K562 (cell line): ENCODE results near the gene SEMA3C. TPM values are rescaled to one million over a fixed set of nuclear protein-coding genes. Genes with fewer than 3 reads are reported as not detected.

Source experiments
- ATAC-seq: fragments of 200-7000 bp; cut with Tn5 transposase; 3 replicates; pipeline ENCODE4 v1.9.1; 2020; ENCODE audit warnings: moderate library complexity
- BruUV-seq: library from RNA; stranded (reverse); fragments of 400-500 nt; replicated peaks from 2 replicates; lab custom pipeline; 2021; lab: Mats Ljungman, UMichigan
- CTCF ChIA-PET: fragments of 300-600 bp; formaldehyde crosslinking; extraction: SDS; loops from one replicate; lab custom pipeline; 2021; ENCODE audit warnings: low intra/inter-chr PET ratio; lab: Yijun Ruan, JAX
- POLR2A ChIA-PET: fragments of 300-600, 350-650 bp; sonication (Branson Sonifier 250); formaldehyde crosslinking; extraction: SDS; loops from one replicate; lab custom pipeline; 2021; ENCODE audit warnings: antibody characterized with exemption, inconsistent platforms; lab: Yijun Ruan, JAX
- DNase-seq, 4 experiments: peaks; one replicate each; pipeline versions ENCODE4 v3.0.0 to v3.0.0-alpha.2; 2011 to 2018; ENCODE audit warnings: low spot score in 3 of 4, mixed read lengths in 3 of 4; ENCODE audit errors: extremely low read depth in 1 of 4
- FAIRE-seq: peaks from 2 replicates; lab custom pipeline; 2011; peaks lifted over from hg19 to GRCh38; lab: Jason Lieb, UNC
- H2AFZ ChIP-seq: 2 replicates; pipeline ENCODE4 v1.6.0; 2011; ENCODE audit warnings: low read depth, low read length, control low read depth, inconsistent platforms
- H3K27ac ChIP-seq: fragments of 200-600 bp; 3 replicates; pipeline ENCODE4 v1.8.0; 2011; ENCODE audit warnings: low read depth, mild to moderate bottlenecking, control low read depth, inconsistent platforms, low read length, moderate library complexity, mixed read lengths; ENCODE audit errors: extremely low read depth
- H3K27me3 ChIP-seq, 2 experiments: fragments of 300-600 bp in 1 of 2; 2 replicates in 1 of 2; 3 replicates in 1 of 2; pipeline versions ENCODE4 v1.6.0 to v1.8.0; 2011; ENCODE audit warnings: inconsistent platforms in 2 of 2, low read length in 2 of 2, mild to moderate bottlenecking in 1 of 2, mixed read lengths in 1 of 2, moderate library complexity in 1 of 2; ENCODE audit not compliant: control insufficient read depth in 2 of 2, insufficient read depth in 2 of 2
- H3K36me3 ChIP-seq: fragments of 300-600 bp; 3 replicates; pipeline ENCODE4 v1.8.0; 2011; ENCODE audit warnings: mild to moderate bottlenecking, low read length, inconsistent platforms; ENCODE audit not compliant: control insufficient read depth, insufficient read depth
- H3K4me1 ChIP-seq, 2 experiments: fragments of 200-600 bp in 1 of 2; replicated peaks in 1 of 2; 2 replicates in 1 of 2; 3 replicates in 1 of 2; pipeline versions ENCODE4 v1.5.1 to v1.8.0; 2011; ENCODE audit warnings: inconsistent platforms in 2 of 2, low read length in 2 of 2, mild to moderate bottlenecking in 1 of 2, mixed read lengths in 1 of 2, moderate library complexity in 1 of 2; ENCODE audit not compliant: control insufficient read depth in 2 of 2, insufficient read depth in 2 of 2
- H3K4me2 ChIP-seq: 2 replicates; pipeline ENCODE4 v1.6.1; 2011; ENCODE audit warnings: low read length, control low read depth, inconsistent platforms, mixed read lengths; ENCODE audit not compliant: insufficient read depth
- H3K4me3 ChIP-seq: fragments of 200-600 bp; sonication (generic), shearing (Covaris generic); 2 replicates; pipeline ENCODE4 v1.5.1; 2016; ENCODE audit warnings: control low read depth, inconsistent platforms
- H3K79me2 ChIP-seq: fragments of 200-600 bp; 3 replicates; pipeline ENCODE4 v1.8.0; 2011; ENCODE audit warnings: low read length, inconsistent platforms; ENCODE audit not compliant: control insufficient read depth, insufficient read depth
- H3K9ac ChIP-seq, 2 experiments: 2 replicates each; pipeline versions ENCODE4 v1.6.0 to v1.6.1; 2011; ENCODE audit warnings: low read depth in 2 of 2, low read length in 2 of 2, control low read depth in 1 of 2, inconsistent platforms in 1 of 2, mild to moderate bottlenecking in 1 of 2, mixed read lengths in 1 of 2; ENCODE audit not compliant: insufficient read depth in 1 of 2
- H3K9me1 ChIP-seq: one replicate; pipeline ENCODE4 v1.6.0; 2011; ENCODE audit warnings: inconsistent platforms, mild to moderate bottlenecking, low read length, moderate library complexity; ENCODE audit not compliant: control insufficient read depth, insufficient read depth
- H3K9me3 ChIP-seq: replicated peaks from 2 replicates; pipeline ENCODE4 v1.5.1; 2011; ENCODE audit warnings: low read depth, low read length, inconsistent platforms; ENCODE audit not compliant: control insufficient read depth, insufficient read depth
- H4K20me1 ChIP-seq: replicated peaks from 2 replicates; pipeline ENCODE4 v1.6.1; 2011; ENCODE audit warnings: low read length, inconsistent platforms, mixed read lengths; ENCODE audit not compliant: control insufficient read depth, insufficient read depth
- CTBP1 ChIP-seq: fragments of 450-650 bp; IDR thresholded peaks from 2 replicates; pipeline ENCODE4 v1.6.1; 2016; ENCODE audit warnings: borderline replicate concordance
- HNRNPL ChIP-seq: fragments of 200-400 bp; formaldehyde crosslinking; IDR thresholded peaks from 2 replicates; pipeline ENCODE4 v1.6.1; 2017; ENCODE audit warnings: low read depth, mild to moderate bottlenecking, low read length
- MTA3 ChIP-seq: fragments of 450-650 bp; formaldehyde crosslinking; IDR thresholded peaks from 2 replicates; pipeline ENCODE4 v1.6.1; 2017; ENCODE audit warnings: mild to moderate bottlenecking, borderline replicate concordance
- PREB ChIP-seq: sonication (generic); formaldehyde crosslinking; IDR thresholded peaks from 2 replicates; pipeline ENCODE4 v1.8.1; 2023; ENCODE audit warnings: mild to moderate bottlenecking, missing genetic modification reagents
- TBP ChIP-seq: optimal IDR thresholded peaks from 2 replicates; pipeline ENCODE3; 2011; ENCODE audit warnings: low read depth, low read length, improper control_type of control experiment
- TEAD4 ChIP-seq, 2 experiments: sonication (generic) in 1 of 2; formaldehyde crosslinking in 1 of 2; IDR thresholded peaks; 2 replicates each; pipeline versions ENCODE4 v1.6.1 to v1.8.0; 2012 to 2022; ENCODE audit warnings: borderline replicate concordance in 1 of 2, inconsistent platforms in 1 of 2, low read length in 1 of 2, mild to moderate bottlenecking in 1 of 2, missing genetic modification reagents in 1 of 2
- THAP12 ChIP-seq: fragments of 250-450 bp; sonication (Bioruptor Pico); IDR thresholded peaks from 2 replicates; pipeline ENCODE4 v1.9.0; 2021; ENCODE audit warnings: mild to moderate bottlenecking, inconsistent platforms
- THAP7 ChIP-seq: fragments of 250-450 bp; sonication (Bioruptor Pico); IDR thresholded peaks from 2 replicates; pipeline ENCODE4 v1.5.0; 2021
- UBTF ChIP-seq, 2 experiments: IDR thresholded peaks; 2 replicates each; pipeline ENCODE4 v1.6.1; 2012; ENCODE audit warnings: improper control_type of control experiment in 2 of 2, low read depth in 2 of 2, low read length in 2 of 2, borderline replicate concordance in 1 of 2
- ZBTB49 ChIP-seq: sonication (generic); formaldehyde crosslinking; IDR thresholded peaks from 2 replicates; pipeline ENCODE4 v1.8.0; 2022; ENCODE audit warnings: missing genetic modification reagents, mild to moderate bottlenecking, borderline replicate concordance
- ZFX ChIP-seq: sonication (generic); formaldehyde crosslinking; IDR thresholded peaks from 2 replicates; pipeline ENCODE4 v1.8.0; 2022; ENCODE audit warnings: mild to moderate bottlenecking, missing genetic modification reagents, moderate library complexity
- ZNF583 ChIP-seq: fragments of 250-450 bp; sonication (Bioruptor Pico); IDR thresholded peaks from 2 replicates; pipeline ENCODE4 v1.4.0; 2020
- ZNF586 ChIP-seq: fragments of 450-650 bp; formaldehyde crosslinking; conservative IDR thresholded peaks from 2 replicates; pipeline ENCODE4 v1.4.0; 2020; ENCODE audit warnings: mild to moderate bottlenecking, moderate library complexity
- WGBS: fragments of 100-300 bp; shearing (Covaris generic); methylation state at CpG from one replicate; pipeline ENCODE4 v1.1.6; 2016; ENCODE audit warnings: low coverage, mixed read lengths; ENCODE audit not compliant: insufficient coverage; ENCODE audit errors: missing lambda C conversion rate; 5-methylcytosine and 5-hydroxymethylcytosine counted together
- in situ Hi-C: fragments of 300-500 bp; cut with MboI; formaldehyde crosslinking; loops from 4 replicates; pipeline ENCODE4 v1.15.0; 2018; ENCODE audit warnings: inconsistent platforms, mixed read lengths
- intact Hi-C: fragments of 100-400 bp; cut with micrococcal nuclease; formaldehyde crosslinking; loops from 2 replicates; pipeline ENCODE4 v1.14.2; 2022
- polyA plus RNA-seq, 8 experiments: library from polyadenylated mRNA; depleted of rRNA in 4 of 8; stranded (reverse) in 5 of 8; unstranded in 3 of 8; fragments of >200 nt; fragmentation: Nextera tagmentation in 2 of 8; fragmentation: Illumina TruSeq in 1 of 8; extraction: Ambion mirVana in 2 of 8; extraction: Trizol in 1 of 8; gene quantifications; 2 replicates each; pipeline versions ENCODE4 v1.2.1 to v1.2.3, GENCODE V29; 2011 to 2014; ENCODE audit warnings: inconsistent platforms in 1 of 8, missing spikeins in 1 of 8
- total RNA-seq, 7 experiments: library from RNA; depleted of rRNA in 6 of 7; stranded (reverse); fragments of >200 nt in 6 of 7; fragmentation: Illumina TruSeq in 2 of 7; extraction: Trizol in 2 of 7; gene quantifications; 2 replicates each; pipeline versions ENCODE4 v1.2.1 to v1.2.3, GENCODE V29; 2011 to 2021; ENCODE audit warnings: low replicate concordance in 1 of 7

SEMA3C gene
- total and polyA plus RNA-seq, 9 of the 15 experiments (the other 6 are each of a cell fraction or from before 2014, with no cell fraction given), result 0.04 to 0.36 (median 0.12) TPM; not detected in 3

- in situ Hi-C loops, result no loop called here
- TF ChIP-seq ZNF586 (no peak), TEAD4 (IDR thresholded peaks at IDR 0.05; ENCODE audit: low read length) (no peak), TEAD4 (CRISPR knock-in tag; IDR thresholded peaks at IDR 0.05; ENCODE audit: borderline replicate concordance) (no peak), THAP7 (CRISPR knock-in tag) (no peak), UBTF (IDR thresholded peaks at IDR 0.05; ENCODE audit: borderline replicate concordance in 1 of 2, low read depth in 2 of 2, low read length in 2 of 2) (no peak), PREB (CRISPR knock-in tag) (no peak), ZBTB49 (no peak), HNRNPL (no peak), ZFX (CRISPR knock-in tag) (no peak), MTA3 (no peak), THAP12 (no peak), TBP (no peak), ZNF583 (CRISPR knock-in tag) (no peak), CTBP1 (no peak)
These were observed 132.8 kb downstream of the SEMA3C start for GRCh38 chr7:80785961-80786536.

More at GRCh38 chr7:80785961-80786536, 132.8 kb downstream of the SEMA3C start:
- no peaks in the 10 kb centered on the region for H3K27me3 ChIP-seq
- WGBS, result 2% methylated on average over 3 of the region's 3 CpGs
- no TSS peak for BruUV-seq
- no peak overlapping the region for H3K4me2 ChIP-seq
- no peak overlapping the region for H3K4me3 ChIP-seq
- no peaks in the 10 kb centered on the region for H3K79me2 ChIP-seq
- no peak overlapping the region for H3K9ac ChIP-seq
- H4K20me1 ChIP-seq, result no peaks in the 10 kb centered on the region
- no peaks in the 10 kb centered on the region for H3K4me1 ChIP-seq
- H3K36me3 ChIP-seq, result no peaks in the 10 kb centered on the region
- H2AFZ ChIP-seq, result no peak overlapping the region
- FAIRE-seq (no peak), DNase-seq (no peak), ATAC-seq (no peak)
- ChIA-PET POLR2A (no interaction called here), CTCF (no interaction called here)
- no peaks in the 10 kb centered on the region for H3K9me3 ChIP-seq
- no peaks in the 10 kb centered on the region for H3K9me1 ChIP-seq
- intact Hi-C loops, result no loop called here
- no peak overlapping the region for H3K27ac ChIP-seq
